H1 (cell line): ENCODE measurements around the gene NANOS2. TPM values are rescaled to one million over a fixed set of nuclear protein-coding genes. Genes with fewer than 3 reads are reported as not detected.

Experiments
- CTCF ChIA-PET: fragments of 300-600 bp; sonication (Branson Sonifier 250); formaldehyde crosslinking; loops from one replicate; lab custom pipeline; 2021; ENCODE audit not compliant: partially characterized antibody; lab: Charles Lee
- POLR2A ChIA-PET: fragments of 300-600 bp; sonication (Branson Sonifier 250); formaldehyde crosslinking; loops from one replicate; lab custom pipeline; 2021; ENCODE audit warnings: inconsistent platforms; ENCODE audit not compliant: partially characterized antibody; lab: Charles Lee
- DNase-seq, 2 experiments: peaks; one replicate each; pipeline versions ENCODE4 v3.0.0 to v3.0.0-alpha.2; 2010 to 2022; ENCODE audit warnings: low spot score in 2 of 2, low read depth in 1 of 2, mixed read lengths in 1 of 2
- FAIRE-seq: peaks from 2 replicates; lab custom pipeline; 2011; peaks lifted over from hg19 to GRCh38; lab: Jason Lieb, UNC
- H2AFZ ChIP-seq: 2 replicates; pipeline ENCODE4 v1.8.1; 2012; ENCODE audit warnings: low read length, inconsistent platforms
- H2AK5ac ChIP-seq: 2 replicates; pipeline ENCODE4 v1.6.1; 2013; ENCODE audit warnings: low read depth, low read length
- H2BK120ac ChIP-seq: replicated peaks from 2 replicates; pipeline ENCODE3; 2013; ENCODE audit warnings: low read depth, low read length, inconsistent platforms
- H2BK12ac ChIP-seq: 2 replicates; pipeline ENCODE4 v1.6.1; 2013; ENCODE audit warnings: low read depth, low read length
- H2BK15ac ChIP-seq: 2 replicates; pipeline ENCODE4 v1.6.1; 2013; ENCODE audit warnings: low read length
- H2BK20ac ChIP-seq: 2 replicates; pipeline ENCODE4 v1.6.1; 2013; ENCODE audit warnings: low read length
- H2BK5ac ChIP-seq: 2 replicates; pipeline ENCODE4 v1.6.1; 2013; ENCODE audit warnings: low read depth, low read length
- H3K14ac ChIP-seq: 2 replicates; pipeline ENCODE4 v1.6.1; 2013; ENCODE audit warnings: inconsistent platforms; ENCODE audit not compliant: insufficient read length
- H3K18ac ChIP-seq: 2 replicates; pipeline ENCODE4 v1.6.1; 2013; ENCODE audit warnings: low read length; ENCODE audit errors: extremely low read depth
- H3K23ac ChIP-seq: 2 replicates; pipeline ENCODE4 v1.6.1; 2013; ENCODE audit warnings: inconsistent platforms; ENCODE audit not compliant: insufficient read length
- H3K23me2 ChIP-seq: 2 replicates; pipeline ENCODE4 v1.6.1; 2013; ENCODE audit warnings: low read depth, low read length
- H3K27ac ChIP-seq: 2 replicates; pipeline ENCODE4 v1.6.1; 2011; ENCODE audit warnings: low read depth, low read length, inconsistent platforms
- H3K27me3 ChIP-seq, 4 experiments: replicated peaks in 1 of 4; 1 replicate in 1 of 4; 2 replicates in 3 of 4; pipeline versions ENCODE4 v1.6.1 to v1.8.1; 2011 to 2013; ENCODE audit warnings: low read length in 3 of 4, mild to moderate bottlenecking in 3 of 4, inconsistent platforms in 2 of 4, mixed read lengths in 2 of 4, moderate library complexity in 1 of 4; ENCODE audit not compliant: control insufficient read depth in 3 of 4, insufficient read depth in 3 of 4; ENCODE audit errors: extremely low read depth in 1 of 4
- H3K36me3 ChIP-seq, 4 experiments: 2 replicates each; pipeline versions ENCODE4 v1.6.1 to v1.8.1; 2011 to 2013; ENCODE audit warnings: mild to moderate bottlenecking in 4 of 4, low read length in 3 of 4, moderate library complexity in 2 of 4, control low read depth in 1 of 4, inconsistent platforms in 1 of 4; ENCODE audit not compliant: insufficient read depth in 4 of 4, control insufficient read depth in 2 of 4
- H3K4ac ChIP-seq: replicated peaks from 2 replicates; pipeline ENCODE3; 2013; ENCODE audit warnings: low read length, low read depth, mixed read lengths, inconsistent platforms; ENCODE audit not compliant: insufficient read length
- H3K4me1 ChIP-seq, 4 experiments: replicated peaks in 1 of 4; 1 replicate in 1 of 4; 2 replicates in 3 of 4; pipeline versions ENCODE4 v1.6.1 to v1.8.1; 2011 to 2013; ENCODE audit warnings: low read length in 3 of 4, inconsistent platforms in 2 of 4, mixed read lengths in 1 of 4; ENCODE audit not compliant: insufficient read depth in 4 of 4, control insufficient read depth in 3 of 4
- H3K4me2 ChIP-seq, 2 experiments: 2 replicates each; pipeline versions ENCODE4 v1.6.1 to v1.8.1; 2011 to 2013; ENCODE audit warnings: low read depth in 2 of 2, low read length in 2 of 2, control low read depth in 1 of 2, inconsistent platforms in 1 of 2, mild to moderate bottlenecking in 1 of 2; ENCODE audit not compliant: insufficient read depth in 1 of 2
- H3K4me3 ChIP-seq, 4 experiments: fragments of 200-600, 300-600 bp in 1 of 4; sonication (generic), shearing (Covaris generic), sonication (Bioruptor Twin) in 1 of 4; 2 replicates each; pipeline versions ENCODE4 v1.5.1 to v1.8.1; 2011 to 2016; ENCODE audit warnings: low read length in 4 of 4, low read depth in 3 of 4, control low read depth in 2 of 4, inconsistent platforms in 2 of 4, mild to moderate bottlenecking in 2 of 4, mixed read lengths in 1 of 4, moderate library complexity in 1 of 4; ENCODE audit not compliant: insufficient read depth in 2 of 4; ENCODE audit errors: extremely low read depth in 1 of 4
- H3K56ac ChIP-seq: replicated peaks from 2 replicates; pipeline ENCODE3; 2013; ENCODE audit warnings: low read depth, mild to moderate bottlenecking, mixed read lengths, low read length, inconsistent platforms; ENCODE audit not compliant: insufficient read length
- H3K79me1 ChIP-seq: 2 replicates; pipeline ENCODE4 v1.6.1; 2013; ENCODE audit warnings: low read depth, low read length, control low read depth
- H3K79me2 ChIP-seq, 2 experiments: 2 replicates each; pipeline versions ENCODE4 v1.6.1 to v1.8.1; 2012 to 2013; ENCODE audit warnings: low read length in 2 of 2, mild to moderate bottlenecking in 2 of 2, inconsistent platforms in 1 of 2; ENCODE audit not compliant: insufficient read depth in 2 of 2, control insufficient read depth in 1 of 2
- H3K9ac ChIP-seq, 4 experiments: replicated peaks in 1 of 4; 1 replicate in 1 of 4; 2 replicates in 3 of 4; pipeline versions ENCODE4 v1.6.1 to v1.8.1; 2011 to 2013; ENCODE audit warnings: low read depth in 3 of 4, low read length in 3 of 4, control low read depth in 2 of 4, mild to moderate bottlenecking in 2 of 4, moderate library complexity in 2 of 4, inconsistent platforms in 1 of 4; ENCODE audit errors: extremely low read depth in 1 of 4
- H3K9me3 ChIP-seq, 2 experiments: 2 replicates each; pipeline versions ENCODE4 v1.6.1 to v1.8.1; 2012 to 2013; ENCODE audit warnings: mild to moderate bottlenecking in 2 of 2, moderate library complexity in 2 of 2, control low read depth in 1 of 2, inconsistent platforms in 1 of 2, low read depth in 1 of 2, low read length in 1 of 2, mixed read lengths in 1 of 2; ENCODE audit not compliant: insufficient read depth in 2 of 2
- H4K20me1 ChIP-seq, 2 experiments: replicated peaks in 1 of 2; 2 replicates each; pipeline versions ENCODE3 to v1.8.1; 2011 to 2013; ENCODE audit warnings: inconsistent platforms in 2 of 2, low read length in 2 of 2, mild to moderate bottlenecking in 1 of 2; ENCODE audit not compliant: insufficient read depth in 2 of 2, control insufficient read depth in 1 of 2
- H4K5ac ChIP-seq: 2 replicates; pipeline ENCODE4 v1.6.1; 2013; ENCODE audit warnings: low read length, low read depth, mixed read lengths, inconsistent platforms; ENCODE audit not compliant: insufficient read length
- H4K8ac ChIP-seq: 2 replicates; pipeline ENCODE4 v1.8.0; 2013; ENCODE audit warnings: mild to moderate bottlenecking, moderate library complexity, low read length, inconsistent platforms; ENCODE audit not compliant: insufficient read depth; ENCODE audit errors: extremely low read depth
- H4K91ac ChIP-seq: replicated peaks from 2 replicates; pipeline ENCODE3; 2013; ENCODE audit warnings: low read length, mixed read lengths, inconsistent platforms; ENCODE audit not compliant: insufficient read length
- KDM4A ChIP-seq: IDR thresholded peaks from one replicate; pipeline ENCODE4 v1.7.1; 2012; ENCODE audit warnings: low read depth, mild to moderate bottlenecking, moderate library complexity, low read length, inconsistent platforms; ENCODE audit not compliant: severe bottlenecking
- PHF8 ChIP-seq: fragments of 200-600 bp; sonication (generic); conservative IDR thresholded peaks from 2 replicates; pipeline ENCODE4 v1.7.1; 2012; ENCODE audit warnings: low read depth, mild to moderate bottlenecking, inconsistent platforms, low read length, moderate library complexity
- POLR2A ChIP-seq, 2 experiments: IDR thresholded peaks; 1 replicate in 1 of 2; 2 replicates in 1 of 2; pipeline ENCODE4 v1.6.1; 2011; ENCODE audit warnings: low read depth in 2 of 2, low read length in 2 of 2, mild to moderate bottlenecking in 2 of 2; ENCODE audit errors: control extremely low read depth in 1 of 2
- RAD21 ChIP-seq, 2 experiments: IDR thresholded peaks in 1 of 2; conservative IDR thresholded peaks in 1 of 2; 2 replicates each; pipeline ENCODE4 v1.6.1; 2011; ENCODE audit warnings: low read depth in 2 of 2, low read length in 2 of 2, improper control_type of control experiment in 1 of 2, inconsistent platforms in 1 of 2, mild to moderate bottlenecking in 1 of 2, moderate library complexity in 1 of 2
- RBBP5 ChIP-seq: IDR thresholded peaks from 2 replicates; pipeline ENCODE4 v1.7.1; 2012; ENCODE audit warnings: low read depth, mild to moderate bottlenecking, inconsistent platforms, low read length, moderate library complexity, borderline replicate concordance
- RFX5 ChIP-seq: IDR thresholded peaks from 2 replicates; pipeline ENCODE4 v1.6.1; 2011; ENCODE audit warnings: low read depth, low read length, improper control_type of control experiment, borderline replicate concordance
- TCF12 ChIP-seq: IDR thresholded peaks from 2 replicates; pipeline ENCODE4 v1.6.1; 2011; ENCODE audit warnings: low read depth, mild to moderate bottlenecking, low read length
- YY1 ChIP-seq: IDR thresholded peaks from 2 replicates; pipeline ENCODE4 v1.6.1; 2011; ENCODE audit warnings: low read depth, mild to moderate bottlenecking, low read length
- ZNF274 ChIP-seq: IDR thresholded peaks from 2 replicates; pipeline ENCODE4 v1.7.0; 2012; ENCODE audit warnings: low read length, borderline replicate concordance; ENCODE audit errors: extremely low read depth
- WGBS, 2 experiments: shearing (Covaris generic) in 1 of 2; methylation state at CpG; one replicate each; pipeline versions ENCODE4 v1.1.6 to v1.1.7; 2013 to 2015; ENCODE audit warnings: low lambda C conversion rate in 2 of 2, mixed read lengths in 2 of 2, inconsistent platforms in 1 of 2, low coverage in 1 of 2, missing lambda C conversion rate in 1 of 2; ENCODE audit not compliant: insufficient replicate concordance in 2 of 2, insufficient coverage in 1 of 2, insufficient read length in 1 of 2; ENCODE audit errors: extremely low coverage in 1 of 2, missing lambda C conversion rate in 1 of 2; 5-methylcytosine and 5-hydroxymethylcytosine counted together
- polyA plus RNA-seq, 7 experiments: library from polyadenylated mRNA; depleted of rRNA in 3 of 7; stranded (reverse) in 5 of 7; unstranded in 2 of 7; fragments of >200 nt in 5 of 7; fragments of 200-250 nt in 2 of 7; gene quantifications; 1 replicate in 5 of 7; 2 replicates in 1 of 7; 4 replicates in 1 of 7; pipeline versions ENCODE4 v1.2.1 to v1.2.3, GENCODE V29; 2011 to 2013; ENCODE audit warnings: missing spikeins in 2 of 7, mixed read lengths in 2 of 7
- total RNA-seq: library from RNA; stranded (reverse); fragmentation: NEBNext Ultra II Directional; extraction: Animal tissue kit (Norgen Biotek cat#: 25700); gene quantifications from 2 replicates; pipeline ENCODE4 v1.2.1, GENCODE V29; 2021

Gene NANOS2
- total and polyA plus RNA-seq, 2 of the 8 experiments (the other 6 are each of a cell fraction or from before 2014, with no cell fraction given): 0.20 TPM; not detected in 1

DNA sequence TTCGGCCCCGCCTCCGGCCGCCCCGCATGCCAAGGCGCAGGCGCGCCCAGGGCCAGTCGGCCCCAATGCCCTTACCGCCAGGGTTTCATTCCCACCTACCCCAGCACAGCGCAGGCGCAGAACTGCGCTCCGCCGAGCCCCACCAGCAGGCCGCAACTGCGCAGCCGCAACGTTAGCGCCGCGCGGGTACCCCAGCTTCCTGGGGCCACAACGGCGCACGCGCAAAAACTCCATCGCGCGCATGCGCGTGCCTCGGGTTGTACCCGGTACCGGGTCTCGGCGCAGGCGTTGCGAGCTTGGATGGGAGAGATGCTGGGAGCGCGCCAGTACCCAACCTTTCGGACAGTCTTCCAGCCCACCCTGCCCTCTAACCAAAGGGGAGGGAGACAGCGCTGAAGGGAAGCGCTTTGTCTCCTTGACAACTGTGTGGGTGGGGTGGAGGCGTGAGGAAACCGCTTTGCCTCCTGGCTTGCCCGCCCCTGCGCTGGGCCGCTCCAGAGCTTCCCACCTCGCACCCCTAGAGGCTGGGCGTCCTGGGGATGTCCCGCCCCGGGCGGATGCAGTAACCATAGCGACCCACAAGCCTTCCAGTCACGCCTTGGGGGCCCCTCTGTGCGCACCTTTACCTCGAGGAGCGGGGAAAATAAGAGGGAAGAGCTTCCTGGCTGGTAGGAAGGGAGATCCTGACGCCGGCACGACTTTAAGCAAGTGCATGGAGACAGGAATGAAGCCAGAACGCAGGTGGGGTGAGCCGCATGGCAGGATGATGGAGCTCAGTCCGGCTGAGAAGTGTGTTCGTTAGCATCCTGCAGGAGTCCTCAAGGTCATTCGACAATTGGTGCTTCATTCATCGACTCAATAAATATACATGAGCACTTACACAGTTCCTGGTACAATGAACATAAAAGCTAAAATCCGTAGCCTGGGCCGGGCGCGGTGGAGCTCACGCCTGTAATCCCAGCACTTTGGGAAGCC is 11.6 kb downstream of the NANOS2 start:
- H4K91ac ChIP-seq: peak overlapping the region; percentile 58
- H4K20me1 ChIP-seq: peaks cover 2 to 10% of the 10 kb centered on the region in 2 experiments
- no peak overlapping the region for H3K14ac ChIP-seq
- WGBS, 2 experiments: 5% methylated on average over 69 of the region's 73 CpGs; no CpG with 5 or more reads in 1 of the 2 experiments
- H3K23ac ChIP-seq: no peak overlapping the region
- peaks cover 3% of the 10 kb centered on the region; the same call in 1 of the 2 replicates for H3K79me1 ChIP-seq
- FAIRE-seq (peak; percentile 71), DNase-seq (peak; percentile 95 to 100)
- H4K8ac ChIP-seq: peak overlapping the region; percentile 35; the same call in 1 of the 2 replicates
- peak overlapping the region in 3 of 4 experiments; percentile 22 to 44 (median 35); a peak in 3 of 7 replicates for H3K9ac ChIP-seq
- no peaks in the 10 kb centered on the region for H3K9me3 ChIP-seq
- peak overlapping the region; percentile 88 to 95 for H3K4me2 ChIP-seq
- H2BK15ac ChIP-seq: no peak overlapping the region; the same call in 1 of the 2 replicates
- H2AK5ac ChIP-seq: no peak overlapping the region
- peak overlapping the region; percentile 74 for H3K56ac ChIP-seq
- peak overlapping the region; percentile 12; the same call in 1 of the 2 replicates for H2BK5ac ChIP-seq
- H3K36me3 ChIP-seq: peaks cover 0 to 8% (median 2%) of the 10 kb centered on the region in 4 experiments; a peak in 3 of 8 replicates
- H2BK20ac ChIP-seq: no peak overlapping the region
- peak overlapping the region; percentile 80 for H4K5ac ChIP-seq
- peak overlapping the region; percentile 73 for H3K18ac ChIP-seq
- H3K27ac ChIP-seq: peak overlapping the region; percentile 43; the same call in 1 of the 2 replicates
- peak overlapping the region; percentile 48 to 76 (median 72) for H3K4me3 ChIP-seq
- peaks cover 22% of the 10 kb centered on the region; the same call in 1 of the 2 replicates for H3K23me2 ChIP-seq
- no peaks in the 10 kb centered on the region for H3K79me2 ChIP-seq
- ChIA-PET POLR2A (interaction anchor here (0.6 to 3.4 kb wide), 18 partner anchors 9 to 807 kb away, joined by 3 to 21 read pairs (median 4); partner anchors contain the start of genes DMWD, FOXA3, IRF2BP1 and NANOS2), CTCF (interaction anchor here (0.6 to 3.3 kb wide), 18 partner anchors 10 to 343 kb away, joined by 3 to 19 read pairs (median 4); partner anchors contain the start of genes IRF2BP1 and NANOS2)
- H3K27me3 ChIP-seq: peaks cover 0 to 16% (median 11%) of the 10 kb centered on the region in 4 experiments; a peak in 6 of 7 replicates
- no peak overlapping the region for H2BK120ac ChIP-seq
- peak overlapping the region; percentile 70; the same call in 1 of the 2 replicates for H2AFZ ChIP-seq
- peaks cover 0 to 2% (median under 1%) of the 10 kb centered on the region in 4 experiments; a peak in 3 of 7 replicates for H3K4me1 ChIP-seq
- no peak overlapping the region for H3K4ac ChIP-seq
- H2BK12ac ChIP-seq: peak overlapping the region; percentile 22; the same call in 1 of the 2 replicates
- TF ChIP-seq RFX5: no peak
- no peak; a peak in 1 of 3 replicates for TF ChIP-seq POLR2A (IDR thresholded peaks at IDR 0.05; ENCODE audit: control extremely low read depth in 1 of 2, low read depth in 2 of 2, low read length in 2 of 2)
- TF ChIP-seq YY1: no peak
- no peak for TF ChIP-seq RBBP5
- TF ChIP-seq ZNF274: no peak
- TF ChIP-seq PHF8: peak; percentile 59
- TF ChIP-seq RAD21 (IDR thresholded peaks at IDR 0.05 in 1 of 2, conservative IDR thresholded peaks at IDR 0.05 in 1 of 2; ENCODE audit: low read depth in 2 of 2, low read length in 2 of 2): no peak
- TF ChIP-seq KDM4A: peak; percentile 62
- no peak for TF ChIP-seq TCF12
